Measurements from ENCODE around the gene MRPS23. TPM values are rescaled to one million over a fixed set of nuclear protein-coding genes. Genes with fewer than 3 reads are reported as not detected.

MRPS23 gene
- 152 to 209 TPM (median 156 TPM) in 5 replicates for total RNA-seq (2022; extraction: Qiagen RNA extraction)

GRCh38 chr17:57849874-57850754 is at the start of gene MRPS23:
Gene MRPS23 (minus strand): TSS chr17:57850044. CDS start chr17:57850010, 34 bp downstream.

Other genes with a start within 250 kb of the MRPS23 start
- not detected in 5 replicates for gene CCDC182, start 104.7 kb downstream of the MRPS23 start, total RNA-seq (2022; extraction: Qiagen RNA extraction)
- 47.0 to 60.8 TPM (median 54.7 TPM) in 5 replicates for gene CUEDC1, start 105.4 kb upstream of the MRPS23 start, total RNA-seq (2022; extraction: Qiagen RNA extraction)
- gene VEZF1, start 138.2 kb upstream of the MRPS23 start, total RNA-seq (2022; extraction: Qiagen RNA extraction), result 36.8 to 45.6 TPM (median 43.4 TPM) in 5 replicates
- gene SRSF1, start 157.2 kb upstream of the MRPS23 start, total RNA-seq (2022; extraction: Qiagen RNA extraction), result 234 to 305 TPM (median 263 TPM) in 5 replicates
- gene DYNLL2, start 233.4 kb upstream of the MRPS23 start, total RNA-seq (2022; extraction: Qiagen RNA extraction), result 19.2 to 24.9 TPM (median 23.4 TPM) in 5 replicates

Data from A549 treated with CORT108297 at 1 μM for 4 hours (cell line).